H1 (cell line): ENCODE data around the gene TSPAN2. TPM values are rescaled to one million over a fixed set of nuclear protein-coding genes. Genes with fewer than 3 reads are reported as not detected.

Experiments
- BACH1 ChIP-seq: IDR thresholded peaks from 2 replicates; pipeline ENCODE4 v1.6.1; 2012; ENCODE audit warnings: low read length, improper control_type of control experiment
- BCL11A ChIP-seq, 2 experiments: IDR thresholded peaks; one replicate each; pipeline ENCODE4 v1.6.1; 2011; ENCODE audit warnings: low read depth in 2 of 2, low read length in 2 of 2, mild to moderate bottlenecking in 2 of 2
- CBX8 ChIP-seq: fragments of 300-800, 300-1000 bp; sonication (generic); IDR thresholded peaks from 2 replicates; pipeline ENCODE4 v1.7.1; 2016; ENCODE audit warnings: low read depth, low read length, borderline replicate concordance
- CHD1 ChIP-seq: IDR thresholded peaks from 2 replicates; pipeline ENCODE4 v1.6.1; 2012; ENCODE audit warnings: low read depth, low read length, improper control_type of control experiment
- HDAC6 ChIP-seq: IDR thresholded peaks from one replicate; pipeline ENCODE4 v1.7.1; 2012; ENCODE audit warnings: low read depth, mild to moderate bottlenecking, inconsistent platforms, low read length, moderate library complexity
- JUND ChIP-seq: IDR thresholded peaks from 2 replicates; pipeline ENCODE4 v1.6.1; 2011; ENCODE audit warnings: mild to moderate bottlenecking, improper control_type of control experiment, low read length
- SIX5 ChIP-seq: IDR thresholded peaks from 2 replicates; pipeline ENCODE4 v1.6.1; 2011; ENCODE audit warnings: mild to moderate bottlenecking, low read depth, low read length
- polyA plus RNA-seq, 7 experiments: library from polyadenylated mRNA; depleted of rRNA in 3 of 7; stranded (reverse) in 5 of 7; unstranded in 2 of 7; fragments of >200 nt in 5 of 7; fragments of 200-250 nt in 2 of 7; gene quantifications; 1 replicate in 5 of 7; 2 replicates in 1 of 7; 4 replicates in 1 of 7; pipeline versions ENCODE4 v1.2.1 to v1.2.3, GENCODE V29; 2011 to 2013; ENCODE audit warnings: missing spikeins in 2 of 7, mixed read lengths in 2 of 7
- total RNA-seq: library from RNA; stranded (reverse); fragmentation: NEBNext Ultra II Directional; extraction: Animal tissue kit (Norgen Biotek cat#: 25700); gene quantifications from 2 replicates; pipeline ENCODE4 v1.2.1, GENCODE V29; 2021

The TSPAN2 gene
- total and polyA plus RNA-seq, 2 of the 8 experiments (the other 6 are each of a cell fraction or from before 2014, with no cell fraction given) = 7.4 to 14.2 TPM

- TF ChIP-seq HDAC6 (no peak), SIX5 (no peak), CHD1 (no peak), BACH1 (no peak), CBX8 (no peak), BCL11A (IDR thresholded peaks at IDR 0.05; ENCODE audit: low read depth in 2 of 2, low read length in 2 of 2) (no peak), JUND (no peak)
Measured at GRCh38 chr1:115136106-115136505, 46.8 kb upstream of the TSPAN2 start (continued).
